ENCODE data around the gene CASKIN2. TPM values are rescaled to one million over a fixed set of nuclear protein-coding genes. Genes with fewer than 3 reads are reported as not detected.

The CASKIN2 gene
- total and polyA plus RNA-seq, 2 of the 4 experiments (the other 2 are of a cell fraction) = 2.9 to 6.9 TPM

DNA sequence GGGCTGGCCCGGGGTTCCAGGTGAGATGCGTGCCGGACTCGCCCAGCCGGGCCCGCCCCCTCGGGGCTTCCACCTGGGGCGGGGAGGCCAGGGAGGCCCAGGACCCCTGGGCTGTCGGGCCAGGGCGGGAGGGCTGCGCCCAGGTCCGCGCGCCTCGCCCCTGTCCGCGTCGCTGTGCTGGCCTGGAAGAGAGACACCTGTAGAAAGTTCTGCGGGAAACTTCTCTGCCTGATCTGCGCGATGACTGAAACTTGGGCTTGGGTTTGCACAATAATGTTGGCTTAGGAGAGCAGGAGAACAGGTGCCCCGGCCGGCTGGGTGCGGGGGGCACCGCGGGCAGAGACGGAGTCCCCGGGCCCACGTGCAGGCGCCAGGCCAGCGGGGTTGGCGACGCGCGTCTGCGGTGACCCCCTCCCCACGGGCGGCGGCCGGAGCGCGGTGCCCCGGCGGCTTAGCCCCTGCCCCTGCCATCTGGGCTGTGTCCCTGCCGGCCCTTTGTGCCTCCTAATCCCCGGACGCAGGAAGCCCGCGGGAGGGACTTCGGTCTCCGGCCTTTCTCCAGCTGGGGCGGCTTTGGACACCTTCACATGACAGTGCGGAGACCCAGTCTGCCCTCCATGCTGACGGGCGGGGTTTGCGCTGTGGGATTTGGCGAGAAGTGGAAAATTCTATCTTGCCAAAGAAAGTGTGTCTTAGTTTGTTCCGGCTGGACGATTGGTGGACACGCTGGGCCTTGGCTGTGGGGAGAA, 10.6 kb upstream of the CASKIN2 start (continued):
- no peak for TF ChIP-seq CEBPB (IDR thresholded peaks at IDR 0.05; ENCODE audit: low read depth, low read length)

DNA sequence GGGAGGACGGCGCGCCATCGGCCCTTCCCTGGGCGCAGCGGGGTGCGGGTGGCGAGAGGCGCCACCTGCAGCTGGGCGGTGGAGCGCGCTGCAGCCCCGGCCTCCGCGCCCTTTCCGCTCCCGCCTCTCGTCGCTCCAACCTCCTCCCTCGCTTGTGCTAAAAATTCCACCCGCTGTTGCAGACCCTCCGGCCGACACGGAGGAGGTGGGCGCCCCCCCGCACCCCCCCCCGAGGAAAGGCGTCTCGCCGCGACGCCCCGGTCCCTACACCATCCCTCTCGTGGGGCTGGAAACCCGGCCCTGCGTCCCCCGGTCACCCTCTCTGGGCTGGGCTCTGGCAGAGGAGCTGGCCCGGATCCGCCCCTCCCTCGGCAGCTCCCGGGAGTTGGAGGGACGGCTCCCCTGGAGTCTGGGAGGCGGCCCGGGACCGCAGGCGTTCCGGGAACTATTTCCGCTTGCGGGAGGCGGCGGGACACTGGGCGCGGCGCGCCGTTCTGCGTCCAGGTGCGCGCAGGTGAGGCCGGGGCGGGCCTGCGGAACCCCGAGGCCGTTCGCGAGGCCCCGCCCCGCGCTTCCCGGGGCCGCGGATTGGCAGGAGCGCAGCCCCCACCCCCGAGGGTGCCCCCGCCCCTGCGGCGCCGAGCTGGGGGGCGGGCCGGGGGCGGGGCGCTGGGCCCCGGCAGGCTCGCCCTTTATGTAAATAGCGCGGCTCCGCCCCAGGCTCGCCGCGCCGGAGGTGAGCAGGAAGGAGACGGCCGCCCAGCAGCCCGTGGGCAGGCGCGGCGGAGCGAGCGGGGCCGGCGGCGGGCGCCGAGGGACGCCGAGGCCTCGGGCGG, 9.9 kb upstream of the CASKIN2 start, which contains the start of gene LLGL2:
Gene LLGL2 (plus strand): TSS at position 728 of the 836 bp plus-strand sequence. CDS start 17,730 bp downstream, outside the sequence.
- H3K4ac ChIP-seq (ENCODE audit: low read depth, low read length) = no peak within 1 kb of the TSS
- no peak within 1 kb of the TSS for H3K18ac ChIP-seq (ENCODE audit: low read depth, low read length)
- no peak within 1 kb of the TSS for H3K9ac ChIP-seq (ENCODE audit: low read depth, low read length)
- no peak within 1 kb of the TSS for H2BK120ac ChIP-seq (ENCODE audit: low read depth, low read length)
- no peak within 1 kb of the TSS for H2AK5ac ChIP-seq (ENCODE audit: low read depth, low read length)
- no peak within 1 kb of the TSS for H3K56ac ChIP-seq (ENCODE audit: extremely low read depth, insufficient read depth, low read length)
- ChIA-PET CTCF (no interaction called here), POLR2A (ENCODE audit: unreplicated experiment) (no interaction called here)
- no peak within 1 kb of the TSS for H3K27ac ChIP-seq (ENCODE audit: insufficient read depth, low read length)
- H2BK15ac ChIP-seq (ENCODE audit: low read depth, low read length) = no peak within 1 kb of the TSS
- H3K14ac ChIP-seq (replicated peaks; ENCODE audit: low read depth, low read length) = no peak within 1 kb of the TSS
- H2AFZ ChIP-seq (replicated peaks; ENCODE audit: low read length, poor library complexity) = peak within 1 kb of the TSS; percentile 92
- H4K5ac ChIP-seq (ENCODE audit: low read depth, low read length) = no peak within 1 kb of the TSS
- 0 out of 2 replicates have a peak, but pooled peaks cover 14% of the 10 kb centered on the region for H4K20me1 ChIP-seq (ENCODE audit: insufficient read depth, low read length)
- peak within 1 kb of the TSS; percentile 66 for H3K4me2 ChIP-seq (ENCODE audit: low read depth, low read length)
- in situ Hi-C loops (cut with MboI; ENCODE audit: low sequenced_read_pairs) (no loop called here), intact Hi-C loops (cut with micrococcal nuclease) (no loop called here), dilution Hi-C loops (cut with HindIII; ENCODE audit: low sequenced_read_pairs, unreplicated experiment) (no loop called here)
- 2% methylated on average over 47 of the region's 108 CpGs; no CpG with 5 or more reads in 1 of the 2 experiments for WGBS, 2 experiments (ENCODE audit: extremely low coverage in 2 of 2, insufficient read length in 1 of 2)
- H3K4me1 ChIP-seq (ENCODE audit: control insufficient read depth, insufficient read depth, low read length) = no peaks in the 10 kb centered on the region
- ATAC-seq (ENCODE audit: low read depth) = peak; percentile 90
- H3K9me3 ChIP-seq (ENCODE audit: control insufficient read depth, insufficient read depth, low read length) = no peaks in the 10 kb centered on the region
- H3K23ac ChIP-seq (ENCODE audit: low read depth, low read length) = peak within 1 kb of the TSS; percentile 73; the same call in 1 of the 2 replicates
- DNase-seq = peak; percentile 11
- H2BK20ac ChIP-seq (ENCODE audit: low read depth, low read length) = no peak within 1 kb of the TSS
- peak within 1 kb of the TSS; percentile 42 for H2AK9ac ChIP-seq (replicated peaks; ENCODE audit: low read depth, low read length, poor library complexity)
- no peak within 1 kb of the TSS for H4K91ac ChIP-seq (ENCODE audit: insufficient read depth, low read depth, low read length)
- TF ChIP-seq POLR2A (IDR thresholded peaks at IDR 0.05; ENCODE audit: low read depth, low read length) = no peak
- TF ChIP-seq CTCF (conservative IDR thresholded peaks at IDR 0.05; ENCODE audit: low read depth, low read length) = 0 out of 2 replicates have a peak, but pooled peaks have one; percentile 20
- TF ChIP-seq MAZ (IDR thresholded peaks at IDR 0.05; ENCODE audit: borderline replicate concordance, low read depth, low read length) = peak; percentile 59; the same call in 1 of the 2 replicates
- no TSS peak for BruUV-seq (replicated peaks)
- peaks cover 19% of the 10 kb centered on the region for H3K27me3 ChIP-seq (ENCODE audit: control insufficient read depth, insufficient read depth, low read length)
- no peak within 1 kb of the TSS for H2BK5ac ChIP-seq (ENCODE audit: low read depth, low read length, poor library complexity, severe bottlenecking)
- no peaks in the 10 kb centered on the region for H3K9me1 ChIP-seq (ENCODE audit: insufficient read depth, low read length)
- H3K79me1 ChIP-seq (ENCODE audit: low read depth in 1 of 2, low read length in 2 of 2) = no peaks in the 10 kb centered on the region
- H3K36me3 ChIP-seq (ENCODE audit: control insufficient read depth, insufficient read depth, low read length) = peaks cover 3% of the 10 kb centered on the region; the same call in 1 of the 2 replicates
- no peak within 1 kb of the TSS for H4K8ac ChIP-seq (ENCODE audit: low read depth in 2 of 2, low read length in 2 of 2)
- H3K4me3 ChIP-seq (ENCODE audit: insufficient read depth, low read depth, low read length) = peak within 1 kb of the TSS; percentile 48

Measured in IMR-90 (cell line).